ENCODE data around the gene PCDHGA11.

PCDHGA11 gene

GRCh38 chr5:141419074-141419880 lies 1.6 kb upstream of the PCDHGA11 start:
- H3K18ac ChIP-seq (ENCODE audit: low read depth in 1 of 2, low read length in 2 of 2) = no peak overlapping the region
- H2BK12ac ChIP-seq (ENCODE audit: low read length in 2 of 2) = no peak overlapping the region
- WGBS = 98% methylated on average over 74 of the region's 74 CpGs
- no peak overlapping the region for H3K23ac ChIP-seq (ENCODE audit: low read length in 2 of 2)
- no peak overlapping the region for H3K4me2 ChIP-seq (ENCODE audit: low read length, poor library complexity, severe bottlenecking)
- peaks cover 8% of the 10 kb centered on the region for H3K4me1 ChIP-seq (ENCODE audit: control insufficient read depth, insufficient read depth, low read depth, low read length)
- H3K4me3 ChIP-seq (ENCODE audit: insufficient read depth in 1 of 2, low read depth in 1 of 2, low read length in 2 of 2) = peak overlapping the region; percentile 11 to 80
- no peak overlapping the region for H3K27ac ChIP-seq (ENCODE audit: low read length, poor library complexity, severe bottlenecking)
- no peak overlapping the region for H2AFZ ChIP-seq (ENCODE audit: low read depth, low read length)
- no peak overlapping the region for H3K9ac ChIP-seq (ENCODE audit: low read length)
- no peak overlapping the region for H2AK5ac ChIP-seq (ENCODE audit: low read length, severe bottlenecking)
- H3K9me3 ChIP-seq (ENCODE audit: control insufficient read depth, low read length) = peaks cover 28% of the 10 kb centered on the region
- H4K8ac ChIP-seq (ENCODE audit: low read length) = no peak overlapping the region
- no peak overlapping the region for H2BK5ac ChIP-seq (ENCODE audit: low read depth, low read length, poor library complexity, severe bottlenecking)
- no peaks in the 10 kb centered on the region for H3K27me3 ChIP-seq (ENCODE audit: control insufficient read depth in 1 of 2, insufficient read depth in 1 of 2, low read length in 2 of 2)
- H3K14ac ChIP-seq (ENCODE audit: low read length in 2 of 2) = no peak overlapping the region
- H3K36me3 ChIP-seq (ENCODE audit: control insufficient read depth in 1 of 2, insufficient read depth in 2 of 2, low read depth in 1 of 2, low read length in 2 of 2) = peaks cover 9 to 50% of the 10 kb centered on the region in 2 experiments
- H2BK15ac ChIP-seq (ENCODE audit: low read depth, poor library complexity, severe bottlenecking) = no peak overlapping the region
- H4K91ac ChIP-seq (ENCODE audit: low read length) = no peak overlapping the region
- no peak for DNase-seq
- no peak overlapping the region for H3K4ac ChIP-seq (ENCODE audit: low read depth in 1 of 2, low read length in 2 of 2)
- H3K79me1 ChIP-seq (replicated peaks; ENCODE audit: low read length, poor library complexity, severe bottlenecking) = peaks cover 44% of the 10 kb centered on the region
- H2BK120ac ChIP-seq (ENCODE audit: low read depth, low read length) = no peak overlapping the region

DNA sequence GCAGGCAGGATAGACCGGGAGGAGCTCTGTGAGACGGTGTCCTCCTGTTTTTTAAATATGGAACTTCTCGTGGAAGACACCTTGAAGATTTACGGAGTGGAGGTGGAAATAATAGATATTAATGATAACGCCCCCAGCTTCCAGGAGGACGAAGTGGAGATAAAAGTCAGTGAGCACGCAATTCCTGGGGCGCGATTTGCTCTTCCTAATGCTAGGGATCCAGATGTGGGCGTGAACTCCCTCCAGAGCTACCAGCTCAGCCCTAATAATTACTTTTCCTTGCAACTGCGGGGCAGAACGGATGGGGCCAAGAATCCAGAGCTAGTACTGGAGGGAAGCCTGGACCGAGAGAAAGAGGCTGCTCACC lies 621 bp downstream of the PCDHGA11 start:
- no peak overlapping the region for H3K4me2 ChIP-seq (ENCODE audit: low read length, poor library complexity, severe bottlenecking)

GRCh38 chr5:141422742-141423291 lies 2.0 kb downstream of the PCDHGA11 start:
- Histone ChIP-seq H2BK120ac (ENCODE audit: low read depth, low read length) (no peak overlapping the region), H3K27me3 (ENCODE audit: control insufficient read depth in 1 of 2, insufficient read depth in 1 of 2, low read length in 2 of 2) (no peaks in the 10 kb centered on the region), H3K18ac (ENCODE audit: low read depth in 1 of 2, low read length in 2 of 2) (no peak overlapping the region), H4K8ac (ENCODE audit: low read length) (no peak overlapping the region), H3K9me3 (ENCODE audit: control insufficient read depth, low read length) (peaks cover 38% of the 10 kb centered on the region), H3K9ac (ENCODE audit: low read length) (no peak overlapping the region), H3K4me3 (ENCODE audit: insufficient read depth in 1 of 2, low read depth in 1 of 2, low read length in 2 of 2) (peak overlapping the region in 1 of 2 experiments; percentile 80), H2BK15ac (ENCODE audit: low read depth, poor library complexity, severe bottlenecking) (no peak overlapping the region), H3K4me2 (ENCODE audit: low read length, poor library complexity, severe bottlenecking) (no peak overlapping the region), H2AK5ac (ENCODE audit: low read length, severe bottlenecking) (no peak overlapping the region), H2BK12ac (ENCODE audit: low read length in 2 of 2) (no peak overlapping the region), H4K91ac (ENCODE audit: low read length) (no peak overlapping the region), H2AFZ (ENCODE audit: low read depth, low read length) (no peak overlapping the region), H3K79me1 (replicated peaks; ENCODE audit: low read length, poor library complexity, severe bottlenecking) (peaks cover 53% of the 10 kb centered on the region), H3K14ac (ENCODE audit: low read length in 2 of 2) (no peak overlapping the region), H3K4me1 (ENCODE audit: control insufficient read depth, insufficient read depth, low read depth, low read length) (peaks cover 10% of the 10 kb centered on the region), H3K23ac (ENCODE audit: low read length in 2 of 2) (no peak overlapping the region), H3K27ac (ENCODE audit: low read length, poor library complexity, severe bottlenecking) (no peak overlapping the region), H2BK5ac (ENCODE audit: low read depth, low read length, poor library complexity, severe bottlenecking) (no peak overlapping the region), H3K4ac (ENCODE audit: low read depth in 1 of 2, low read length in 2 of 2) (no peak overlapping the region), H3K36me3 (ENCODE audit: control insufficient read depth in 1 of 2, insufficient read depth in 2 of 2, low read depth in 1 of 2, low read length in 2 of 2) (peaks cover 29 to 54% of the 10 kb centered on the region in 2 experiments)
- WGBS = 97% methylated on average over 42 of the region's 42 CpGs
- DNase-seq = no peak

More for the DNA sequence above, 621 bp downstream of the PCDHGA11 start:
- no peaks in the 10 kb centered on the region for H3K27me3 ChIP-seq (ENCODE audit: control insufficient read depth in 1 of 2, insufficient read depth in 1 of 2, low read length in 2 of 2)
- H2BK120ac ChIP-seq (ENCODE audit: low read depth, low read length) = no peak overlapping the region
- H3K18ac ChIP-seq (ENCODE audit: low read depth in 1 of 2, low read length in 2 of 2) = no peak overlapping the region
- H3K79me1 ChIP-seq (replicated peaks; ENCODE audit: low read length, poor library complexity, severe bottlenecking) = peaks cover 45% of the 10 kb centered on the region
- H3K4ac ChIP-seq (ENCODE audit: low read depth in 1 of 2, low read length in 2 of 2) = no peak overlapping the region
- H2AFZ ChIP-seq (ENCODE audit: low read depth, low read length) = no peak overlapping the region
- peaks cover 8% of the 10 kb centered on the region for H3K4me1 ChIP-seq (ENCODE audit: control insufficient read depth, insufficient read depth, low read depth, low read length)
- no peak overlapping the region for H4K91ac ChIP-seq (ENCODE audit: low read length)
- peaks cover 28% of the 10 kb centered on the region for H3K9me3 ChIP-seq (ENCODE audit: control insufficient read depth, low read length)
- 85% methylated on average over 13 of the region's 13 CpGs for WGBS
- no peak for DNase-seq
- peaks cover 17 to 44% of the 10 kb centered on the region in 2 experiments for H3K36me3 ChIP-seq (ENCODE audit: control insufficient read depth in 1 of 2, insufficient read depth in 2 of 2, low read depth in 1 of 2, low read length in 2 of 2)
- H2BK15ac ChIP-seq (ENCODE audit: low read depth, poor library complexity, severe bottlenecking) = no peak overlapping the region
- no peak overlapping the region for H4K8ac ChIP-seq (ENCODE audit: low read length)
- no peak overlapping the region for H3K27ac ChIP-seq (ENCODE audit: low read length, poor library complexity, severe bottlenecking)
- H3K14ac ChIP-seq (ENCODE audit: low read length in 2 of 2) = no peak overlapping the region
- no peak overlapping the region for H2AK5ac ChIP-seq (ENCODE audit: low read length, severe bottlenecking)
- peak overlapping the region; percentile 77 for H3K9ac ChIP-seq (ENCODE audit: low read length)
- no peak overlapping the region for H2BK5ac ChIP-seq (ENCODE audit: low read depth, low read length, poor library complexity, severe bottlenecking)
- H3K4me3 ChIP-seq (ENCODE audit: insufficient read depth in 1 of 2, low read depth in 1 of 2, low read length in 2 of 2) = peak overlapping the region in 1 of 2 experiments; percentile 80
- no peak overlapping the region for H3K23ac ChIP-seq (ENCODE audit: low read length in 2 of 2)
- no peak overlapping the region for H2BK12ac ChIP-seq (ENCODE audit: low read length in 2 of 2)

- H3K4me1 ChIP-seq (ENCODE audit: control insufficient read depth, insufficient read depth, low read depth, low read length) = peaks cover 2% of the 10 kb centered on the region
- H4K91ac ChIP-seq (ENCODE audit: low read length) = no peak overlapping the region
- no peak for DNase-seq
- H2BK5ac ChIP-seq (ENCODE audit: low read depth, low read length, poor library complexity, severe bottlenecking) = no peak overlapping the region
- 98% methylated on average over 53 of the region's 53 CpGs for WGBS
- no peak overlapping the region for H2BK12ac ChIP-seq (ENCODE audit: low read length in 2 of 2)
- H3K14ac ChIP-seq (ENCODE audit: low read length in 2 of 2) = no peak overlapping the region
- no peak overlapping the region for H3K23ac ChIP-seq (ENCODE audit: low read length in 2 of 2)
- no peaks in the 10 kb centered on the region for H3K27me3 ChIP-seq (ENCODE audit: control insufficient read depth in 1 of 2, insufficient read depth in 1 of 2, low read length in 2 of 2)
- H2AK5ac ChIP-seq (ENCODE audit: low read length, severe bottlenecking) = no peak overlapping the region
- H3K4me3 ChIP-seq (ENCODE audit: insufficient read depth in 1 of 2, low read depth in 1 of 2, low read length in 2 of 2) = peak overlapping the region; percentile 31 to 39
- no peak overlapping the region for H4K8ac ChIP-seq (ENCODE audit: low read length)
- no peak overlapping the region for H3K9ac ChIP-seq (ENCODE audit: low read length)
- peaks cover 28% of the 10 kb centered on the region for H3K79me1 ChIP-seq (replicated peaks; ENCODE audit: low read length, poor library complexity, severe bottlenecking)
- H3K4me2 ChIP-seq (ENCODE audit: low read length, poor library complexity, severe bottlenecking) = no peak overlapping the region
- H3K4ac ChIP-seq (ENCODE audit: low read depth in 1 of 2, low read length in 2 of 2) = no peak overlapping the region
- H3K27ac ChIP-seq (ENCODE audit: low read length, poor library complexity, severe bottlenecking) = no peak overlapping the region
- H2AFZ ChIP-seq (ENCODE audit: low read depth, low read length) = no peak overlapping the region
- no peak overlapping the region for H3K18ac ChIP-seq (ENCODE audit: low read depth in 1 of 2, low read length in 2 of 2)
- H2BK120ac ChIP-seq (ENCODE audit: low read depth, low read length) = no peak overlapping the region
- peaks cover 30% of the 10 kb centered on the region for H3K9me3 ChIP-seq (ENCODE audit: control insufficient read depth, low read length)
- H3K36me3 ChIP-seq (ENCODE audit: control insufficient read depth in 1 of 2, insufficient read depth in 2 of 2, low read depth in 1 of 2, low read length in 2 of 2) = peaks cover 30 to 43% of the 10 kb centered on the region in 2 experiments
- H2BK15ac ChIP-seq (ENCODE audit: low read depth, poor library complexity, severe bottlenecking) = no peak overlapping the region
These were observed 7.1 kb downstream of the PCDHGA11 start for GRCh38 chr5:141427783-141428426.

All from mesenchymal stem cell (in vitro differentiated cells and primary cell).